ENCODE results near the gene CEMIP. TPM values are rescaled to one million over a fixed set of nuclear protein-coding genes. Genes with fewer than 3 reads are reported as not detected.

The CEMIP gene
- total and polyA plus RNA-seq, 2 of the 8 experiments (the other 6 are each of a cell fraction or from before 2014, with no cell fraction given), result 0.11 to 0.60 TPM

DNA sequence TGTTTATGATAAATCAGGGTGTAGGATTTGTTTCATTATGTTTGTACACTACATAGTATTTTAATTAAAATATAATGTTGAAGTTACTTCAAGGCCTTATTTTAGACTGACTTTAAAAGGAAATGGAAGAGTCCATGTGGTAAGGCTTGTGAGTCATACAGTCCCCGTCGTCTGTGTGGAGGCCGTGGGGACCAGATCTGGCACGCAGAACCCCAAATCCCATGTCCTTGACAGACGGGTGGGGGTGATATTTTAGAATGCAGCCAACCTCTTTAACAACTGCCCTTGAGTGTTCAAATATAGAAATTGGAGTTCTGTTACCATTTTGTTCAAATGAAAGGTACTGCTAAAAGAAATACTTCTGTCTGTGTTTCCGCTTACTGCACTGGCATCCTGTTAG lies 48.2 kb upstream of the CEMIP start (continued):
- TF ChIP-seq RXRA (IDR thresholded peaks at IDR 0.05; ENCODE audit: insufficient read depth, low read depth, low read length) (no peak), TAF1 (IDR thresholded peaks at IDR 0.05; ENCODE audit: low read depth, low read length) (no peak), YY1 (IDR thresholded peaks at IDR 0.05; ENCODE audit: low read depth, low read length) (no peak), ASH2L (IDR thresholded peaks at IDR 0.05; ENCODE audit: low read length) (no peak), NANOG (IDR thresholded peaks at IDR 0.05; ENCODE audit: insufficient read depth, low read depth, low read length, poor library complexity, severe bottlenecking) (no peak), CBX5 (IDR thresholded peaks at IDR 0.05; ENCODE audit: low read depth, low read length) (no peak), CBX8 (IDR thresholded peaks at IDR 0.05; ENCODE audit: borderline replicate concordance, low read depth, low read length) (no peak)
